DND-41 (cell line): ENCODE measurements around the gene G3BP1.

Source experiments
- ATAC-seq: fragments of 200-7000 bp; cut with Tn5 transposase; 3 replicates; pipeline ENCODE4 v1.9.1; 2021; ENCODE audit warnings: low read depth; ENCODE audit not compliant: insufficient read depth
- DNase-seq: peaks from one replicate; pipeline ENCODE4 v3.0.0-alpha.2; 2020
- H2AFZ ChIP-seq: 2 replicates; pipeline ENCODE4 v1.6.0; 2012; ENCODE audit warnings: low read depth, low read length
- H3K27ac ChIP-seq: 2 replicates; pipeline ENCODE4 v1.5.1; 2012; ENCODE audit warnings: low read length, inconsistent platforms
- H3K27me3 ChIP-seq: fragments of 200-600 bp; sonication (generic); 2 replicates; pipeline ENCODE4 v1.6.0; 2012; ENCODE audit warnings: low read length, mild to moderate bottlenecking, inconsistent platforms; ENCODE audit not compliant: insufficient read depth, poor library complexity
- H3K36me3 ChIP-seq: 2 replicates; pipeline ENCODE4 v1.5.1; 2012; ENCODE audit warnings: low read length, inconsistent platforms; ENCODE audit not compliant: insufficient read depth
- H3K4me1 ChIP-seq: 2 replicates; pipeline ENCODE4 v1.5.1; 2012; ENCODE audit warnings: mild to moderate bottlenecking, low read length; ENCODE audit not compliant: insufficient read depth
- H3K4me2 ChIP-seq: 2 replicates; pipeline ENCODE4 v1.6.0; 2012; ENCODE audit warnings: mild to moderate bottlenecking, moderate library complexity, low read length, inconsistent platforms; ENCODE audit not compliant: insufficient read depth
- H3K4me3 ChIP-seq, 2 experiments: fragments of 200-600 bp in 1 of 2; shearing (Covaris generic) in 1 of 2; 2 replicates each; pipeline ENCODE4 v1.5.1; 2012 to 2016; ENCODE audit warnings: inconsistent platforms in 2 of 2, low read length in 2 of 2, mild to moderate bottlenecking in 2 of 2, low read depth in 1 of 2, moderate library complexity in 1 of 2
- H3K79me2 ChIP-seq: 2 replicates; pipeline ENCODE4 v1.6.0; 2012; ENCODE audit warnings: low read length, inconsistent platforms; ENCODE audit not compliant: insufficient read depth
- H3K9ac ChIP-seq: 2 replicates; pipeline ENCODE4 v1.6.0; 2012; ENCODE audit warnings: low read depth, mild to moderate bottlenecking, inconsistent platforms, low read length, moderate library complexity
- H3K9me3 ChIP-seq: 2 replicates; pipeline ENCODE4 v1.5.1; 2012; ENCODE audit warnings: low read length, moderate library complexity, mild to moderate bottlenecking, inconsistent platforms; ENCODE audit not compliant: insufficient read depth, severe bottlenecking
- H4K20me1 ChIP-seq: 2 replicates; pipeline ENCODE4 v1.6.0; 2012; ENCODE audit warnings: low read length; ENCODE audit not compliant: insufficient read depth
- EZH2 ChIP-seq: IDR thresholded peaks from 3 replicates; pipeline ENCODE4 v1.6.1; 2012; ENCODE audit warnings: borderline replicate concordance, low read depth, mild to moderate bottlenecking, moderate library complexity, low read length, inconsistent platforms; ENCODE audit not compliant: severe bottlenecking
- TF ChIP-seq, protein P1 (sequence below): IDR thresholded peaks from 2 replicates; pipeline ENCODE4 v1.5.1; 2012; ENCODE audit warnings: borderline replicate concordance, low read length, moderate library complexity, mild to moderate bottlenecking; ENCODE audit not compliant: poor library complexity, severe bottlenecking; ENCODE audit errors: extremely low read depth

Gene G3BP1

DNA sequence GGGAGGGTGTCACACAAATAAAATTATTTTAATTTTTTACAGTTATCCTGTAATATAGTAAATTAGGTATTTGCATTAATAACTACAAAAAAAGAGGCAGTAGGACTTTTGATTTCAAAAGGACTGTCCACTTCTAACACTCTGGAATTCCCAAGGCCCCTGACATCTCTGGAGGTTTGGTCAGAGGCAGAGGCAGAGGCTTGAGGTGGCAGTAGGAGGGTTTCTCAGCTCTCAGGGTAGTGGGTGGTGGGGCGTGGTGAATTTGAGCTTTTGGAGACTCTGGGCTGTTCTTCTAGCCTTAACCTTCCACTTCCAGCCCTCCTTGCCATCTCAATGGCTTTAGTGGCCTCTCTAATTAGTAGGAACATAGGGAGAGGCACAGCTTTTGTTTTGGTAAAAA lies 36.1 kb upstream of the G3BP1 start:
- ATAC-seq (no peak), DNase-seq (no peak)
- Histone ChIP-seq H3K27me3 (no peaks in the 10 kb centered on the region), H3K4me3 (no peak overlapping the region), H3K4me2 (no peak overlapping the region), H3K36me3 (no peaks in the 10 kb centered on the region), H3K79me2 (no peaks in the 10 kb centered on the region), H3K9me3 (no peaks in the 10 kb centered on the region), H2AFZ (no peak overlapping the region), H4K20me1 (0 out of 2 replicates have a peak, but pooled peaks cover 3% of the 10 kb centered on the region), H3K9ac (no peak overlapping the region), H3K4me1 (no peaks in the 10 kb centered on the region), H3K27ac (no peak overlapping the region)
- TF ChIP-seq EZH2, result no peak
- TF ChIP-seq, protein P1, sequence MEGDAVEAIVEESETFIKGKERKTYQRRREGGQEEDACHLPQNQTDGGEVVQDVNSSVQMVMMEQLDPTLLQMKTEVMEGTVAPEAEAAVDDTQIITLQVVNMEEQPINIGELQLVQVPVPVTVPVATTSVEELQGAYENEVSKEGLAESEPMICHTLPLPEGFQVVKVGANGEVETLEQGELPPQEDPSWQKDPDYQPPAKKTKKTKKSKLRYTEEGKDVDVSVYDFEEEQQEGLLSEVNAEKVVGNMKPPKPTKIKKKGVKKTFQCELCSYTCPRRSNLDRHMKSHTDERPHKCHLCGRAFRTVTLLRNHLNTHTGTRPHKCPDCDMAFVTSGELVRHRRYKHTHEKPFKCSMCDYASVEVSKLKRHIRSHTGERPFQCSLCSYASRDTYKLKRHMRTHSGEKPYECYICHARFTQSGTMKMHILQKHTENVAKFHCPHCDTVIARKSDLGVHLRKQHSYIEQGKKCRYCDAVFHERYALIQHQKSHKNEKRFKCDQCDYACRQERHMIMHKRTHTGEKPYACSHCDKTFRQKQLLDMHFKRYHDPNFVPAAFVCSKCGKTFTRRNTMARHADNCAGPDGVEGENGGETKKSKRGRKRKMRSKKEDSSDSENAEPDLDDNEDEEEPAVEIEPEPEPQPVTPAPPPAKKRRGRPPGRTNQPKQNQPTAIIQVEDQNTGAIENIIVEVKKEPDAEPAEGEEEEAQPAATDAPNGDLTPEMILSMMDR, result no peak

DNA sequence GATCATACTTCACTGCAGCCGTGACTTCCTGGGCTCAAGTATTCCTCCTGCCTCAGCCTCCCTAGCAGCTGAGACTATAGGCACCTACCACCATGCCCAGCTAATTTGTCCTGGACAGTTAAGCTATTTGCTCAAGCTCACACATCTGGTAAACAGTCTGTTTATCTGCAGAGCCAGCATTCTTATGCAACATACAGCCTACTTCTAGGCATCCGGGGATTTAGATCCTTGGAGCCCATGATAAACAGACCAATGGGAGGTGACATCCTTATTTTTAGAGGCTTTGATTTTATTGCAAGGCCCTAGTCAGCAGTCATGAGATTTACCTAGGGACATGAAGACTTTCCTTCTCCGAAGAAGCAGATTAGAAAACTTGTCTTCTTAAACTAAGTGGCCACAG lies 34.3 kb upstream of the G3BP1 start:
- no peak overlapping the region for H2AFZ ChIP-seq
- H3K4me2 ChIP-seq, result no peak overlapping the region
- no peak overlapping the region for H3K4me3 ChIP-seq
- no peaks in the 10 kb centered on the region for H3K27me3 ChIP-seq
- no peaks in the 10 kb centered on the region for H3K79me2 ChIP-seq
- DNase-seq (no peak), ATAC-seq (no peak)
- no peaks in the 10 kb centered on the region for H3K9me3 ChIP-seq
- H4K20me1 ChIP-seq, result 0 out of 2 replicates have a peak, but pooled peaks cover 3% of the 10 kb centered on the region
- H3K36me3 ChIP-seq, result no peaks in the 10 kb centered on the region
- H3K27ac ChIP-seq, result no peak overlapping the region
- no peaks in the 10 kb centered on the region for H3K4me1 ChIP-seq
- TF ChIP-seq, protein P1, result no peak
- no peak for TF ChIP-seq EZH2
- H3K9ac ChIP-seq, result no peak overlapping the region

DNA sequence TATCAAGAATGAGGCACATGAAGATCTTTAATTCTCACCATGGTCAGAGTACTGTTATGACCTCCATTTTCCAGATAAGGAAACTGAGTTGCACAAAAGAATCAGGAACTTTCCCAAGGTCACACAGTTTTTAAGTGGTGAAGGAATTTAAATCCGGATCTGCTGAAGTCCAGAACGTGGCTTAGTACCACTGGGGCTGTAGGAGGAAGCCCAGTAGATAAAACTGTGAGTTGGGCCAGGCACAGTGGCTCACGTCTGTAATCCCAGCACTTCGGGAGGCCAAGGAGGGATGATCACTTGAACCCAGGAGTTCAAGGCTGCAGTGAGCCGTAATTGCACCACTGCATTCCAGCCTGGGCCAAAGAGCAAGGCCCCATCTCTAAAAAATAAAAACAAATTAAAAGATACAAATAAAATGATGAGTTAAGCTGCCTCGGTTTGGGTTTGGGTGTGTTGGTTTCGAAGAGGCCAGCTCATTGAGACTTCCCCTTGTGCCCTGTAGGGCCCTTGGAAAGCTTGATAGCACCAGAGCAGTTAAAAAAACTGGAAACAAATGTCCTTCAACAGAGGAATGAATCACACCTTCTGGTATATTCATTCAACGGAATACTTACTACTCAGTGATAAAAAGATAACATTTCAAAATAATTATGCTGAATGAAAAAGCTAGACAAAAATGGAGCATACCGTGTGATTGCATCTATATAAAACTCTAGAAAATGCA lies 33.5 kb upstream of the G3BP1 start:
- H3K4me3 ChIP-seq, result no peak overlapping the region
- no peaks in the 10 kb centered on the region for H3K4me1 ChIP-seq
- ATAC-seq (no peak), DNase-seq (no peak)
- H3K9me3 ChIP-seq, result no peaks in the 10 kb centered on the region
- TF ChIP-seq, protein P1, result no peak
- no peak for TF ChIP-seq EZH2
- no peaks in the 10 kb centered on the region for H3K27me3 ChIP-seq
- no peaks in the 10 kb centered on the region for H3K79me2 ChIP-seq
- H3K27ac ChIP-seq, result no peak overlapping the region
- H4K20me1 ChIP-seq, result 0 out of 2 replicates have a peak, but pooled peaks cover 3% of the 10 kb centered on the region
- H2AFZ ChIP-seq, result no peak overlapping the region
- H3K9ac ChIP-seq, result no peak overlapping the region
- H3K4me2 ChIP-seq, result no peak overlapping the region
- peaks cover 8% of the 10 kb centered on the region; the same call in 1 of the 2 replicates for H3K36me3 ChIP-seq
